PC-3 (cell line): ENCODE measurements around the gene PRSS21. TPM values are rescaled to one million over a fixed set of nuclear protein-coding genes. Genes with fewer than 3 reads are reported as not detected.
A peak's percentile ranks its signal among the peaks of the same experiment; 100 is the strongest.

Experiments
- ATAC-seq: fragments of 200-7000 bp; cut with Tn5 transposase; 2 replicates; pipeline ENCODE4 v1.9.1; 2020; ENCODE audit warnings: mild to moderate bottlenecking, moderate library complexity
- BruUV-seq: library from RNA; stranded (reverse); fragments of 400-500 nt; replicated peaks from 2 replicates; lab custom pipeline; 2021; lab: Mats Ljungman, UMichigan
- CTCF ChIA-PET: fragments of 300-600 bp; sonication (Branson Sonifier 250); formaldehyde crosslinking; loops from one replicate; lab custom pipeline; 2022; ENCODE audit warnings: antibody characterized with exemption; lab: Charles Lee
- POLR2A ChIA-PET: fragments of 300-600 bp; sonication (Branson Sonifier 250); formaldehyde crosslinking; loops from one replicate; lab custom pipeline; 2022; ENCODE audit warnings: antibody characterized with exemption; ENCODE audit not compliant: unreplicated experiment; lab: Charles Lee
- DNase-seq: peaks from one replicate; pipeline ENCODE4 v3.0.0-alpha.2; 2015
- H2AFZ ChIP-seq: fragments of 300-600 bp; sonication (generic); 2 replicates; pipeline ENCODE4 v1.6.0; 2016; ENCODE audit warnings: antibody characterized with exemption, low read length
- H3F3A ChIP-seq: fragments of 300-600 bp; sonication (generic); one replicate; pipeline ENCODE4 v1.6.0; 2017; ENCODE audit warnings: antibody characterized with exemption, low read length, control low read depth, mild to moderate bottlenecking; ENCODE audit not compliant: unreplicated experiment
- H3K27ac ChIP-seq: fragments of 300-600 bp; sonication (generic); 2 replicates; pipeline ENCODE4 v1.5.1; 2016; ENCODE audit warnings: mild to moderate bottlenecking, low read length
- H3K27me3 ChIP-seq: fragments of 300-600 bp; sonication (generic); 2 replicates; pipeline ENCODE4 v1.6.1; 2016; ENCODE audit warnings: low read length, mixed read lengths
- H3K36me3 ChIP-seq: fragments of 300-600 bp; sonication (generic); 2 replicates; pipeline ENCODE4 v1.6.1; 2016; ENCODE audit warnings: low read depth, mixed run types, low read length, mixed read lengths
- H3K4me1 ChIP-seq: fragments of 300-600 bp; sonication (generic); 2 replicates; pipeline ENCODE4 v1.5.1; 2016; ENCODE audit warnings: low read length; ENCODE audit not compliant: insufficient read depth
- H3K4me2 ChIP-seq: fragments of 300-600 bp; sonication (generic); 2 replicates; pipeline ENCODE4 v1.6.0; 2016; ENCODE audit warnings: low read length
- H3K4me3 ChIP-seq: fragments of 300-600 bp; sonication (generic); 2 replicates; pipeline ENCODE4 v1.5.1; 2016; ENCODE audit warnings: mild to moderate bottlenecking, low read length, mixed read lengths
- H3K79me2 ChIP-seq: fragments of 300-600 bp; sonication (generic); 2 replicates; pipeline ENCODE4 v1.6.1; 2017; ENCODE audit warnings: low read length, mixed read lengths
- H3K9ac ChIP-seq: fragments of 300-600 bp; sonication (generic); 2 replicates; pipeline ENCODE4 v1.6.0; 2016; ENCODE audit warnings: mild to moderate bottlenecking, low read length
- H3K9me2 ChIP-seq: fragments of 300-600 bp; sonication (generic); replicated peaks from 2 replicates; pipeline ENCODE4 v1.6.1; 2016; ENCODE audit warnings: mixed run types, low read length, mixed read lengths
- H3K9me3 ChIP-seq: fragments of 300-600 bp; sonication (generic); 2 replicates; pipeline ENCODE4 v1.6.1; 2016; ENCODE audit warnings: low read length, mixed read lengths
- H4K20me1 ChIP-seq: fragments of 300-600 bp; sonication (generic); 2 replicates; pipeline ENCODE4 v1.6.1; 2016; ENCODE audit warnings: low read length, mixed read lengths
- CTCF ChIP-seq: fragments of 300-600 bp; sonication (generic); conservative IDR thresholded peaks from 2 replicates; pipeline ENCODE4 v1.5.1; 2017; ENCODE audit warnings: antibody characterized with exemption, low read depth, mild to moderate bottlenecking, low read length
- EZH2 ChIP-seq: fragments of 300-600 bp; sonication (generic); IDR thresholded peaks from one replicate; pipeline ENCODE4 v1.6.1; 2017; ENCODE audit warnings: antibody characterized with exemption, mild to moderate bottlenecking, low read length; ENCODE audit not compliant: unreplicated experiment
- EZH2phosphoT487 ChIP-seq: fragments of 300-600 bp; sonication (generic); IDR thresholded peaks from 2 replicates; pipeline ENCODE4 v1.6.1; 2018; ENCODE audit warnings: mild to moderate bottlenecking, antibody characterized with exemption, low read length, borderline replicate concordance
- intact Hi-C: fragments of 100-400 bp; cut with micrococcal nuclease; formaldehyde crosslinking; loops from 2 replicates; pipeline ENCODE4 v1.9.0; 2023
- total RNA-seq: library from RNA; depleted of rRNA; stranded (reverse); fragments of >200 nt; gene quantifications from 2 replicates; pipeline ENCODE4 v1.2.3, GENCODE V29; 2014

PRSS21 gene
- total RNA-seq, 1 experiment from 2014 or later: not detected

- DNase-seq (peak; percentile 50), ATAC-seq (no peak)
- Histone ChIP-seq H3K9me3 (no peaks in the 10 kb centered on the region), H3K4me3 (no peak overlapping the region), H3K9me2 (no peaks in the 10 kb centered on the region), H3K27ac (peak overlapping the region; percentile 23; the same call in 1 of the 2 replicates), H3F3A (no peaks in the 10 kb centered on the region), H3K27me3 (no peaks in the 10 kb centered on the region), H4K20me1 (no peaks in the 10 kb centered on the region), H3K4me2 (no peak overlapping the region), H3K36me3 (peaks cover 17% of the 10 kb centered on the region), H3K4me1 (peaks cover 17% of the 10 kb centered on the region), H2AFZ (no peak overlapping the region), H3K9ac (no peak overlapping the region), H3K79me2 (peaks cover 51% of the 10 kb centered on the region)
- BruUV-seq: no TSS peak
- intact Hi-C loops: loop anchor here (10.0 kb wide), 1 partner anchor 51 kb away; no protein-coding TSS in a partner anchor
- CTCF ChIA-PET: no interaction called here
- TF ChIP-seq EZH2 (no peak), CTCF (no peak), EZH2phosphoT487 (no peak)
- POLR2A ChIA-PET: no interaction called here
Measured at GRCh38 chr16:2773188-2773968, 43.7 kb upstream of the PRSS21 start.

GRCh38 chr16:2774161-2774891 lies 42.7 kb upstream of the PRSS21 start:
- Histone ChIP-seq H3K4me2 (no peak overlapping the region), H3F3A (no peaks in the 10 kb centered on the region), H3K27me3 (no peaks in the 10 kb centered on the region), H3K79me2 (peaks cover 55% of the 10 kb centered on the region), H3K36me3 (peaks cover 13% of the 10 kb centered on the region), H3K9me2 (no peaks in the 10 kb centered on the region), H3K9ac (no peak overlapping the region), H3K27ac (no peak overlapping the region), H3K9me3 (no peaks in the 10 kb centered on the region), H3K4me1 (peaks cover 20% of the 10 kb centered on the region), H3K4me3 (no peak overlapping the region), H2AFZ (no peak overlapping the region), H4K20me1 (no peaks in the 10 kb centered on the region)
- TF ChIP-seq EZH2phosphoT487 (no peak), EZH2 (no peak), CTCF (no peak)
- DNase-seq (no peak), ATAC-seq (no peak)
- ChIA-PET POLR2A (interaction anchor here (0.6 kb wide), 1 partner anchor 22 kb away, joined by 6 read pairs; the partner anchor contains the start of gene SRRM2), CTCF (no interaction called here)
- BruUV-seq: no TSS peak
- intact Hi-C loops: loop anchor here (10.0 kb wide), 1 partner anchor 50 kb away; no protein-coding TSS in a partner anchor
